NT2/D1 (cell line): Measurements from ENCODE around the gene VCL.

Experiments
- SUZ12 ChIP-seq: IDR thresholded peaks from 2 replicates; pipeline ENCODE4 v1.6.1; 2011; ENCODE audit not compliant: insufficient read length, insufficient read depth; ENCODE audit errors: extremely low read depth
- ZNF274 ChIP-seq: IDR thresholded peaks from 2 replicates; pipeline ENCODE4 v1.6.1; 2011; ENCODE audit warnings: mild to moderate bottlenecking, low read depth, low read length

GRCh38 chr10:74040200-74041126 is 42.5 kb downstream of the VCL start:
- TF ChIP-seq SUZ12: no peak
- no peak for TF ChIP-seq ZNF274
